ENCODE results near the gene DAPK2.
"Not testable (repeated sequence)": the region's sequence is repeated elsewhere in the genome, so short reads cannot be mapped to it uniquely, and the experiment has no call there.

The DAPK2 gene

GRCh38 chr15:63973212-63974009 lies 72.9 kb downstream of the DAPK2 start:
- no peaks in the 10 kb centered on the region for H3K27me3 ChIP-seq (ENCODE audit: control insufficient read depth, insufficient read depth, low read length)
- H3K4me1 ChIP-seq (ENCODE audit: control insufficient read depth, insufficient read depth, low read length), result peaks cover 60% of the 10 kb centered on the region
- peaks cover 3% of the 10 kb centered on the region for H3K36me3 ChIP-seq (ENCODE audit: control insufficient read depth, insufficient read depth, low read length)
- H3K4me3 ChIP-seq (ENCODE audit: low read length), result no peak overlapping the region
- no peaks in the 10 kb centered on the region for H3K9me3 ChIP-seq (ENCODE audit: control insufficient read depth, low read length)
- H3K9ac ChIP-seq (ENCODE audit: low read length), result no peak overlapping the region

- Histone ChIP-seq H3K4me3 (ENCODE audit: low read length) (no peak overlapping the region), H3K4me1 (ENCODE audit: control insufficient read depth, insufficient read depth, low read length) (peaks cover 61% of the 10 kb centered on the region), H3K9me3 (ENCODE audit: control insufficient read depth, low read length) (no peaks in the 10 kb centered on the region), H3K36me3 (ENCODE audit: control insufficient read depth, insufficient read depth, low read length) (peaks cover 3% of the 10 kb centered on the region), H3K9ac (ENCODE audit: low read length) (no peak overlapping the region), H3K27me3 (ENCODE audit: control insufficient read depth, insufficient read depth, low read length) (no peaks in the 10 kb centered on the region)
These were observed 73.5 kb downstream of the DAPK2 start for GRCh38 chr15:63972801-63973200.

GRCh38 chr15:63971904-63972303 lies 74.4 kb downstream of the DAPK2 start:
- H3K9ac ChIP-seq (ENCODE audit: low read length), result no peak overlapping the region
- H3K4me1 ChIP-seq (ENCODE audit: control insufficient read depth, insufficient read depth, low read length), result peaks cover 56% of the 10 kb centered on the region
- H3K36me3 ChIP-seq (ENCODE audit: control insufficient read depth, insufficient read depth, low read length), result no peaks in the 10 kb centered on the region
- H3K9me3 ChIP-seq (ENCODE audit: control insufficient read depth, low read length), result no peaks in the 10 kb centered on the region
- H3K27me3 ChIP-seq (ENCODE audit: control insufficient read depth, insufficient read depth, low read length), result no peaks in the 10 kb centered on the region
- H3K4me3 ChIP-seq (ENCODE audit: low read length), result no peak overlapping the region

GRCh38 chr15:63971427-63971805 lies 74.9 kb downstream of the DAPK2 start:
- Histone ChIP-seq H3K4me3 (ENCODE audit: low read length) (no peak overlapping the region), H3K36me3 (ENCODE audit: control insufficient read depth, insufficient read depth, low read length) (no peaks in the 10 kb centered on the region), H3K27me3 (ENCODE audit: control insufficient read depth, insufficient read depth, low read length) (no peaks in the 10 kb centered on the region), H3K9me3 (ENCODE audit: control insufficient read depth, low read length) (no peaks in the 10 kb centered on the region), H3K9ac (ENCODE audit: low read length) (no peak overlapping the region), H3K4me1 (ENCODE audit: control insufficient read depth, insufficient read depth, low read length) (peaks cover 55% of the 10 kb centered on the region)

- no peaks in the 10 kb centered on the region for H3K36me3 ChIP-seq (ENCODE audit: control insufficient read depth, insufficient read depth, low read length)
- H3K27me3 ChIP-seq (ENCODE audit: control insufficient read depth, insufficient read depth, low read length), result no peaks in the 10 kb centered on the region
- peak overlapping the region; percentile 37 for H3K9ac ChIP-seq (ENCODE audit: low read length)
- no peak overlapping the region for H3K4me3 ChIP-seq (ENCODE audit: low read length)
- H3K9me3 ChIP-seq (ENCODE audit: control insufficient read depth, low read length), result no peaks in the 10 kb centered on the region
- peaks cover 55% of the 10 kb centered on the region for H3K4me1 ChIP-seq (ENCODE audit: control insufficient read depth, insufficient read depth, low read length)
These were observed 75.5 kb downstream of the DAPK2 start for GRCh38 chr15:63970621-63971426.

- peak overlapping the region; percentile 37 for H3K9ac ChIP-seq (ENCODE audit: low read length)
- no peaks in the 10 kb centered on the region for H3K36me3 ChIP-seq (ENCODE audit: control insufficient read depth, insufficient read depth, low read length)
- no peaks in the 10 kb centered on the region for H3K9me3 ChIP-seq (ENCODE audit: control insufficient read depth, low read length)
- peaks cover 55% of the 10 kb centered on the region for H3K4me1 ChIP-seq (ENCODE audit: control insufficient read depth, insufficient read depth, low read length)
- no peak overlapping the region for H3K4me3 ChIP-seq (ENCODE audit: low read length)
- H3K27me3 ChIP-seq (ENCODE audit: control insufficient read depth, insufficient read depth, low read length), result no peaks in the 10 kb centered on the region
These were observed 76.4 kb downstream of the DAPK2 start for GRCh38 chr15:63969652-63970421.

GRCh38 chr15:63968700-63969099 lies 77.6 kb downstream of the DAPK2 start:
- Histone ChIP-seq H3K4me1 (ENCODE audit: control insufficient read depth, insufficient read depth, low read length) (peaks cover 49% of the 10 kb centered on the region), H3K27me3 (ENCODE audit: control insufficient read depth, insufficient read depth, low read length) (no peaks in the 10 kb centered on the region), H3K4me3 (ENCODE audit: low read length) (no peak overlapping the region), H3K9me3 (ENCODE audit: control insufficient read depth, low read length) (no peaks in the 10 kb centered on the region), H3K36me3 (ENCODE audit: control insufficient read depth, insufficient read depth, low read length) (no peaks in the 10 kb centered on the region), H3K9ac (ENCODE audit: low read length) (no peak overlapping the region)

GRCh38 chr15:63968122-63968524 lies 78.2 kb downstream of the DAPK2 start:
- Histone ChIP-seq H3K9me3 (ENCODE audit: control insufficient read depth, low read length) (no peaks in the 10 kb centered on the region), H3K27me3 (ENCODE audit: control insufficient read depth, insufficient read depth, low read length) (no peaks in the 10 kb centered on the region), H3K4me1 (ENCODE audit: control insufficient read depth, insufficient read depth, low read length) (peaks cover 43% of the 10 kb centered on the region), H3K36me3 (ENCODE audit: control insufficient read depth, insufficient read depth, low read length) (no peaks in the 10 kb centered on the region), H3K9ac (ENCODE audit: low read length) (no peak overlapping the region), H3K4me3 (ENCODE audit: low read length) (no peak overlapping the region)

GRCh38 chr15:63967616-63968015 lies 78.7 kb downstream of the DAPK2 start:
- Histone ChIP-seq H3K4me3 (ENCODE audit: low read length) (no peak overlapping the region), H3K9me3 (ENCODE audit: control insufficient read depth, low read length) (no peaks in the 10 kb centered on the region), H3K36me3 (ENCODE audit: control insufficient read depth, insufficient read depth, low read length) (no peaks in the 10 kb centered on the region), H3K9ac (ENCODE audit: low read length) (no peak overlapping the region), H3K4me1 (ENCODE audit: control insufficient read depth, insufficient read depth, low read length) (peaks cover 38% of the 10 kb centered on the region), H3K27me3 (ENCODE audit: control insufficient read depth, insufficient read depth, low read length) (no peaks in the 10 kb centered on the region)

GRCh38 chr15:63962947-63963721 lies 83.2 kb downstream of the DAPK2 start:
- H3K27me3 ChIP-seq (ENCODE audit: control insufficient read depth, insufficient read depth, low read length); H3K4me1 ChIP-seq (ENCODE audit: control insufficient read depth, insufficient read depth, low read length); H3K4me3 ChIP-seq (ENCODE audit: low read length); H3K9ac ChIP-seq (ENCODE audit: low read length); H3K9me3 ChIP-seq (ENCODE audit: control insufficient read depth, low read length); H3K36me3 ChIP-seq (ENCODE audit: control insufficient read depth, insufficient read depth, low read length): not testable (repeated sequence)

- Histone ChIP-seq H3K4me1 (ENCODE audit: control insufficient read depth, insufficient read depth, low read length) (no peaks in the 10 kb centered on the region), H3K27me3 (ENCODE audit: control insufficient read depth, insufficient read depth, low read length) (no peaks in the 10 kb centered on the region), H3K9ac (ENCODE audit: low read length) (no peak overlapping the region), H3K36me3 (ENCODE audit: control insufficient read depth, insufficient read depth, low read length) (no peaks in the 10 kb centered on the region), H3K9me3 (ENCODE audit: control insufficient read depth, low read length) (no peaks in the 10 kb centered on the region), H3K4me3 (ENCODE audit: low read length) (no peak overlapping the region)
These were observed 92.8 kb downstream of the DAPK2 start for GRCh38 chr15:63953524-63953923.
